Tibial nerve (tissue), 4 donors: ENCODE measurements around the gene B3GNT4.

Experiments
- EP300 ChIP-seq, 2 donors: sonication (generic); formaldehyde crosslinking; IDR thresholded peaks; one replicate each; pipeline ENCODE4 v1.6.1; 2017; ENCODE audit warnings: antibody characterized with exemption in 2 of 2, mild to moderate bottlenecking in 1 of 2
- POLR2A ChIP-seq, 2 donors: fragments of 450-650 bp; IDR thresholded peaks; one replicate each; pipeline ENCODE4 v1.6.1; 2017; ENCODE audit warnings: antibody characterized with exemption in 2 of 2, mild to moderate bottlenecking in 2 of 2, moderate library complexity in 2 of 2
- TF ChIP-seq, protein P1 (sequence below), 5 experiments: fragments of 200-600 bp in 3 of 5; fragments of 450-650 bp in 2 of 5; sonication (generic) in 3 of 5; IDR thresholded peaks; one replicate each; pipeline ENCODE4 v1.5.1; 2016 to 2019; ENCODE audit warnings: antibody characterized with exemption in 5 of 5, mild to moderate bottlenecking in 3 of 5, moderate library complexity in 2 of 5

- TF ChIP-seq, protein P1, sequence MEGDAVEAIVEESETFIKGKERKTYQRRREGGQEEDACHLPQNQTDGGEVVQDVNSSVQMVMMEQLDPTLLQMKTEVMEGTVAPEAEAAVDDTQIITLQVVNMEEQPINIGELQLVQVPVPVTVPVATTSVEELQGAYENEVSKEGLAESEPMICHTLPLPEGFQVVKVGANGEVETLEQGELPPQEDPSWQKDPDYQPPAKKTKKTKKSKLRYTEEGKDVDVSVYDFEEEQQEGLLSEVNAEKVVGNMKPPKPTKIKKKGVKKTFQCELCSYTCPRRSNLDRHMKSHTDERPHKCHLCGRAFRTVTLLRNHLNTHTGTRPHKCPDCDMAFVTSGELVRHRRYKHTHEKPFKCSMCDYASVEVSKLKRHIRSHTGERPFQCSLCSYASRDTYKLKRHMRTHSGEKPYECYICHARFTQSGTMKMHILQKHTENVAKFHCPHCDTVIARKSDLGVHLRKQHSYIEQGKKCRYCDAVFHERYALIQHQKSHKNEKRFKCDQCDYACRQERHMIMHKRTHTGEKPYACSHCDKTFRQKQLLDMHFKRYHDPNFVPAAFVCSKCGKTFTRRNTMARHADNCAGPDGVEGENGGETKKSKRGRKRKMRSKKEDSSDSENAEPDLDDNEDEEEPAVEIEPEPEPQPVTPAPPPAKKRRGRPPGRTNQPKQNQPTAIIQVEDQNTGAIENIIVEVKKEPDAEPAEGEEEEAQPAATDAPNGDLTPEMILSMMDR (IDR thresholded peaks at IDR 0.05) = no peak
- TF ChIP-seq EP300 (IDR thresholded peaks at IDR 0.05) = no peak
- no peak for TF ChIP-seq POLR2A (IDR thresholded peaks at IDR 0.05)
These were observed 8.7 kb upstream of the B3GNT4 start for GRCh38 chr12:122194804-122195203.
